GM23338 (cell line): ENCODE measurements around the gene MYH6.

ENCODE experiments used
- CREB1 ChIP-seq: fragments of 250-450 bp; sonication (Bioruptor Pico); IDR thresholded peaks from 2 replicates; pipeline ENCODE4 v1.5.0; 2020; ENCODE audit warnings: low read depth, mild to moderate bottlenecking, moderate library complexity
- CTCF ChIP-seq, 2 experiments: fragments of 200-600 bp in 1 of 2; sonication (generic) in 1 of 2; conservative IDR thresholded peaks; 2 replicates each; pipeline versions ENCODE4 v1.5.1 to v1.6.1; 2016 to 2017; ENCODE audit warnings: antibody characterized with exemption in 2 of 2, low read depth in 2 of 2, mild to moderate bottlenecking in 2 of 2, moderate library complexity in 1 of 2
- EZH2 ChIP-seq: fragments of 200-600 bp; sonication (generic); IDR thresholded peaks from one replicate; pipeline ENCODE4 v1.8.0; 2017; ENCODE audit warnings: antibody characterized with exemption, mild to moderate bottlenecking, low read depth; ENCODE audit not compliant: unreplicated experiment
- EZH2phosphoT487 ChIP-seq: fragments of 200-600 bp; sonication (generic); IDR thresholded peaks from one replicate; pipeline ENCODE4 v1.8.1; 2018; ENCODE audit warnings: antibody characterized with exemption; ENCODE audit not compliant: unreplicated experiment
- JUNB ChIP-seq: IDR thresholded peaks from one replicate; pipeline ENCODE4 v1.6.1; 2016; ENCODE audit warnings: antibody characterized with exemption; ENCODE audit not compliant: unreplicated experiment
- POLR2AphosphoS5 ChIP-seq: IDR thresholded peaks from 2 replicates; pipeline ENCODE4 v1.6.1; 2016; ENCODE audit warnings: antibody characterized with exemption, low read depth
- REST ChIP-seq: IDR thresholded peaks from one replicate; pipeline ENCODE4 v1.6.1; 2018; ENCODE audit warnings: antibody characterized with exemption; ENCODE audit not compliant: unreplicated experiment
- ZNF114 ChIP-seq: fragments of 250-450 bp; sonication (Bioruptor Pico); IDR thresholded peaks from 2 replicates; pipeline ENCODE4 v1.5.0; 2020; ENCODE audit warnings: mild to moderate bottlenecking, moderate library complexity
- ZNF331 ChIP-seq: fragments of 250-450 bp; sonication (Bioruptor Pico); IDR thresholded peaks from 2 replicates; pipeline ENCODE4 v1.5.0; 2020; ENCODE audit warnings: low read depth, mild to moderate bottlenecking, moderate library complexity

GRCh38 chr14:23442721-23443356 lies 34.8 kb upstream of the MYH6 start:
- no peak for TF ChIP-seq EZH2
- no peak for TF ChIP-seq ZNF114
- TF ChIP-seq EZH2phosphoT487, result no peak
- no peak for TF ChIP-seq ZNF331
- TF ChIP-seq POLR2AphosphoS5, result no peak
- TF ChIP-seq CTCF (conservative IDR thresholded peaks at IDR 0.05; ENCODE audit: low read depth in 2 of 2), result no peak
- no peak for TF ChIP-seq JUNB
- no peak for TF ChIP-seq CREB1 (CRISPR knock-in tag)
- TF ChIP-seq REST, result no peak
